AG09309 (cell line): ENCODE results near the gene MBD5.

ENCODE experiments used
- DNase-seq: peaks from one replicate; pipeline ENCODE4 v3.0.0-alpha.2; 2010; ENCODE audit warnings: low read depth
- H3K4me3 ChIP-seq: 2 replicates; pipeline ENCODE4 v1.5.1; 2011; ENCODE audit warnings: mild to moderate bottlenecking, low read depth, low read length, moderate library complexity; ENCODE audit not compliant: control insufficient read depth
- CTCF ChIP-seq: IDR thresholded peaks from 2 replicates; pipeline ENCODE4 v1.5.1; 2011; ENCODE audit warnings: mild to moderate bottlenecking, low read depth, low read length, inconsistent platforms; ENCODE audit not compliant: insufficient read depth, control insufficient read depth; ENCODE audit errors: missing control alignments

Gene MBD5

GRCh38 chr2:148023861-148024260 is 3.0 kb downstream of the MBD5 start:
- H3K4me3 ChIP-seq = no peak overlapping the region
- DNase-seq = no peak
- TF ChIP-seq CTCF = no peak

- no peak for DNase-seq
- H3K4me3 ChIP-seq = no peak overlapping the region
- TF ChIP-seq CTCF = no peak
Observed at GRCh38 chr2:148026573-148026972, 5.7 kb downstream of the MBD5 start.

GRCh38 chr2:148027822-148028221 is 6.9 kb downstream of the MBD5 start:
- no peak for TF ChIP-seq CTCF
- H3K4me3 ChIP-seq = no peak overlapping the region
- no peak for DNase-seq

GRCh38 chr2:148028781-148029180 is 7.9 kb downstream of the MBD5 start:
- H3K4me3 ChIP-seq = no peak overlapping the region
- no peak for DNase-seq
- TF ChIP-seq CTCF = no peak

GRCh38 chr2:148031152-148031551 is 10.3 kb downstream of the MBD5 start:
- no peak overlapping the region for H3K4me3 ChIP-seq
- no peak for DNase-seq
- TF ChIP-seq CTCF = no peak

- H3K4me3 ChIP-seq = no peak overlapping the region
- DNase-seq = no peak
- TF ChIP-seq CTCF = no peak
Observed at GRCh38 chr2:148032215-148032614, 11.3 kb downstream of the MBD5 start.

- H3K4me3 ChIP-seq = no peak overlapping the region
- no peak for TF ChIP-seq CTCF
- no peak for DNase-seq
Observed at GRCh38 chr2:148039783-148040182, 18.9 kb downstream of the MBD5 start.
